Measurements from ENCODE around the gene PDCD1LG2. TPM values are rescaled to one million over a fixed set of nuclear protein-coding genes. Genes with fewer than 3 reads are reported as not detected.

The PDCD1LG2 gene
- total RNA-seq, 1 donor from 2014 or later: 1.7 TPM

DNA sequence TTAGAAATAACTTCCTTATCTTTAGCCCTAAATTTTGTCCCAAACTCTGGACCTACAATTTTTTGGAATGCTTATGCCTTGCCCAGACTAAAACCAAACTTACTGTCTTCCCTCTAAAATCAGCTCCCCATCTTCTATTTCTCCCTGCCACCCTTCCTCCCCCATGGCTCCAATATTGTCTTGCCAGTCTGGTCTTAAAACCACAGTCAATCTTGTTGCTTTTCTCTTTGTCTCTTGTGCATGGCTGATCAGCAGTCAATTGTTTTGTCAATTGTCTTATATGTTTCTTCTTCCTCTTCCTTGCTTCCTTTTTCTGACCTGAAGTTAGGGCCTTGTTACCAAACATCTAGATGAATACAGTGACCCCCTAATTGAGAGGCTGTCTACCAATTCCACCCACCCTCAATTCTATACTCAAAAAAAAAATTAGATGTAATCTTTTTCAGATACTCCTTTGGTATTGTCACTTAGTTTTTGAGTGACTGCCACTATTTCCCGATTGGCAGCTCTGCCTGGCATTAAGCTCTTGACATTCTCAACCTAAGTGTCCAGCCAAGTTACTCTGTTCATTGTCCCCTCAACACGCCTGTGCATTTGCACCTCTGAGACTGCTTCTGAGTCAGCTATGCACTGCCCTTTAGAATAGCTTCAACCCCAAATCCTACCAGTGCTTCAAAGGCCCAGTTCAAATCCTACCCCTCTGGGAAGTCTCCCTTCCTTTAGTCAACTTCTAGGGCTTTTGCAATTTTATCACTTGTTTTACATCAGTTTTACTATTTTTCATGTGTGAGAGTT, 2.5 kb downstream of the PDCD1LG2 start:
- Mint-ChIP-seq H3K9me3 (ENCODE audit: unreplicated experiment) (no peaks in the 10 kb centered on the region), H3K27ac (ENCODE audit: unreplicated experiment) (no peak overlapping the region), H3K36me3 (ENCODE audit: unreplicated experiment) (no peaks in the 10 kb centered on the region), H3K4me3 (ENCODE audit: unreplicated experiment) (no peak overlapping the region), H3K27me3 (ENCODE audit: unreplicated experiment) (no peaks in the 10 kb centered on the region), H3K4me1 (ENCODE audit: unreplicated experiment) (peaks cover 42% of the 10 kb centered on the region)
- TF ChIP-seq CTCF (IDR thresholded peaks at IDR 0.05): no peak
- no peak for DNase-seq (ENCODE audit: extremely low spot score, unreplicated experiment)

DNA sequence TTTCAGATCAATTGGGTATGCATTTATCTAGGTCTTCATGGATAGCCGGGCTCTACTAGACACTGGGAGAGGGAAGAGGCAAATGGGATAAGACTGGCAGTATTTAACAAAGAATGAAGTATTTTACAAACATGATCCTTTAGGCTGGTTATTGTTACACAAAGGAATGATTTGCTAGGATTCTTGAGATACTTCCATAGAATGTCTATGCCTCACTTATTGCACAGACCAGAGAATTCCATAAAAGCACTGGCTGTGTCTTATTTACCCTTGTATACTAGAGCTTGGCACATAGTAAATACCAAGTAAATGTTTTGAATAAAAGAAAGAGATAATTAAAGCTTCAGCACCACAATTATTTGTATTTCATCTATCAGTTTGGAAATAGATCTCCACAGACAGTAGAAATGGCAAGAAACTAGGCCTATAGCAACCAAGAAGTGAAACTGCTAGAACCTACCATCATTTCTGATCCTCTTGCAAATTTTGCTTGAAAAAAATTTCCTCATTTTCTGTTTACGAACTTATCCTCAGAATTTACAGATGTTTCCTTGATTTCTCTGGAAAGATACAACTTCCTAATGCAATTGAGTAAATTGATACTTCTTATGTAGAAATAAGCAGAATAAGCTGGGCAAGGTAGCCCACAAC, 3.8 kb downstream of the PDCD1LG2 start:
- no peak for TF ChIP-seq CTCF (IDR thresholded peaks at IDR 0.05)
- Mint-ChIP-seq H3K4me1 (ENCODE audit: unreplicated experiment) (peaks cover 44% of the 10 kb centered on the region), H3K36me3 (ENCODE audit: unreplicated experiment) (no peaks in the 10 kb centered on the region), H3K4me3 (ENCODE audit: unreplicated experiment) (no peak overlapping the region), H3K9me3 (ENCODE audit: unreplicated experiment) (no peaks in the 10 kb centered on the region), H3K27ac (ENCODE audit: unreplicated experiment) (no peak overlapping the region), H3K27me3 (ENCODE audit: unreplicated experiment) (no peaks in the 10 kb centered on the region)
- no peak for DNase-seq (ENCODE audit: extremely low spot score, unreplicated experiment)

- Mint-ChIP-seq H3K4me3 (ENCODE audit: unreplicated experiment) (no peak overlapping the region), H3K27ac (ENCODE audit: unreplicated experiment) (no peak overlapping the region), H3K4me1 (ENCODE audit: unreplicated experiment) (peaks cover 38% of the 10 kb centered on the region), H3K9me3 (ENCODE audit: unreplicated experiment) (no peaks in the 10 kb centered on the region), H3K36me3 (ENCODE audit: unreplicated experiment) (no peaks in the 10 kb centered on the region), H3K27me3 (ENCODE audit: unreplicated experiment) (no peaks in the 10 kb centered on the region)
- no peak for DNase-seq (ENCODE audit: extremely low spot score, unreplicated experiment)
- no peak for TF ChIP-seq CTCF (IDR thresholded peaks at IDR 0.05)
Observed at GRCh38 chr9:5514617-5515260, 4.4 kb downstream of the PDCD1LG2 start.

DNA sequence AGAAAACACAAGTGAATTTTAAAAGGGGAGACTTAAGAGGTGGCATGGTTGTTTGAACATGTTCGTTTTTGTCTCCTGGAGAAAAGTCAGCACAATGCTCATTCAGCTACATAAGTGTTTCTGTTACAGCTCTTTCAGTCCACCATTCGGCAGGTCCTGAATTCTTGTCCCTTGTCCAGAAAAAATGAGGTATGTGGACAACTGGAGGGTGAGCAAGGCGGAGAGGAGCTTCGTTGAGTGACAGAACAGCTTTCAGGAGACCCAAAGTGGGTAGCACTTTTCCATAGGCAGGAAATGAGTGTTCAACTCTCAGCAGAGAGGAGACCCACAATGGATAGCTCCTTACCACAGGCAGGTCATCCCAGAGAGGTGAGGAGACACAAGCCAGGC, 4.9 kb downstream of the PDCD1LG2 start:
- Mint-ChIP-seq H3K4me3 (ENCODE audit: unreplicated experiment) (no peak overlapping the region), H3K27me3 (ENCODE audit: unreplicated experiment) (no peaks in the 10 kb centered on the region), H3K27ac (ENCODE audit: unreplicated experiment) (no peak overlapping the region), H3K4me1 (ENCODE audit: unreplicated experiment) (peaks cover 33% of the 10 kb centered on the region), H3K36me3 (ENCODE audit: unreplicated experiment) (no peaks in the 10 kb centered on the region), H3K9me3 (ENCODE audit: unreplicated experiment) (no peaks in the 10 kb centered on the region)
- no peak for TF ChIP-seq CTCF (IDR thresholded peaks at IDR 0.05)
- DNase-seq (ENCODE audit: extremely low spot score, unreplicated experiment): no peak
